ENCODE data around the gene GMDS. TPM values are rescaled to one million over a fixed set of nuclear protein-coding genes. Genes with fewer than 3 reads are reported as not detected.

The GMDS gene
- polyA plus RNA-seq, 1 of the 3 experiments (the other 2 are of a cell fraction), result 12.3 TPM

GRCh38 chr6:1639430-1639829 lies 606.0 kb downstream of the GMDS start:
- Histone ChIP-seq H3K27me3 (ENCODE audit: insufficient read depth) (no peaks in the 10 kb centered on the region), H3K9ac (no peak overlapping the region), H3K4me2 (no peak overlapping the region), H3K4me3 (ENCODE audit: low read depth in 2 of 2, low read length in 1 of 2) (no peak overlapping the region), H3K36me3 (replicated peaks in 1 of 2; ENCODE audit: control insufficient read depth in 1 of 2, insufficient read depth in 2 of 2, low read length in 1 of 2) (no peaks in the 10 kb centered on the region), H3K79me2 (ENCODE audit: insufficient read depth) (no peaks in the 10 kb centered on the region), H2AFZ (ENCODE audit: low read depth) (no peak overlapping the region), H3K9me2 (no peaks in the 10 kb centered on the region), H3K9me3 (no peaks in the 10 kb centered on the region), H4K20me1 (ENCODE audit: insufficient read depth) (no peaks in the 10 kb centered on the region), H3K27ac (ENCODE audit: low read depth in 2 of 2, low read length in 1 of 2) (no peak overlapping the region), H3K4me1 (ENCODE audit: control insufficient read depth in 1 of 2, insufficient read depth in 2 of 2, low read depth in 1 of 2, low read length in 1 of 2) (peaks cover 0 to 14% of the 10 kb centered on the region in 2 experiments; a peak in 1 of 4 replicates), H3F3A (replicated peaks; ENCODE audit: insufficient read depth) (no peaks in the 10 kb centered on the region)
- no peak for DNase-seq
- ChIA-PET POLR2A (no interaction called here), CTCF (interaction anchor here (0.9 to 1.4 kb wide), 3 partner anchors 10 to 25 kb away, joined by 3 to 6 read pairs (median 4); no protein-coding TSS in a partner anchor)
- TF ChIP-seq GABPA (IDR thresholded peaks at IDR 0.05; ENCODE audit: low read depth) (no peak), NFIC (IDR thresholded peaks at IDR 0.05; ENCODE audit: borderline replicate concordance) (no peak), MEF2A (IDR thresholded peaks at IDR 0.05; ENCODE audit: borderline replicate concordance, low read depth) (no peak), ELF1 (IDR thresholded peaks at IDR 0.05) (no peak), CTCF (IDR thresholded peaks at IDR 0.05) (no peak), PBX3 (IDR thresholded peaks at IDR 0.05) (no peak), GATA2 (CRISPR knock-in tag; IDR thresholded peaks at IDR 0.05) (no peak), FOSL2 (IDR thresholded peaks at IDR 0.05; ENCODE audit: borderline replicate concordance, low read depth) (no peak), IRF3 (IDR thresholded peaks at IDR 0.05; ENCODE audit: low read depth, low read length) (no peak), FOXJ3 (CRISPR knock-in tag; IDR thresholded peaks at IDR 0.05) (no peak), RCOR1 (IDR thresholded peaks at IDR 0.05; ENCODE audit: low read length) (no peak), CHD2 (IDR thresholded peaks at IDR 0.05; ENCODE audit: low read length, partially characterized antibody) (no peak), YY1 (IDR thresholded peaks at IDR 0.05; ENCODE audit: low read depth) (no peak), JUND (IDR thresholded peaks at IDR 0.05) (no peak), EP300 (IDR thresholded peaks at IDR 0.05; ENCODE audit: borderline replicate concordance in 1 of 2, low read depth in 1 of 2, low read length in 1 of 2) (no peak), MXI1 (IDR thresholded peaks at IDR 0.05; ENCODE audit: low read depth, low read length) (no peak), TAF1 (IDR thresholded peaks at IDR 0.05; ENCODE audit: borderline replicate concordance, low read depth, low read length) (no peak), RAD21 (IDR thresholded peaks at IDR 0.05; ENCODE audit: low read length) (no peak), ZBTB33 (IDR thresholded peaks at IDR 0.05; ENCODE audit: borderline replicate concordance, low read depth) (no peak)
- 87% methylated on average over 6 of the region's 9 CpGs for WGBS (ENCODE audit: low lambda C conversion rate)

All from SK-N-SH (cell line).